ENCODE measurements around the gene PLCH2.

PLCH2 gene

DNA sequence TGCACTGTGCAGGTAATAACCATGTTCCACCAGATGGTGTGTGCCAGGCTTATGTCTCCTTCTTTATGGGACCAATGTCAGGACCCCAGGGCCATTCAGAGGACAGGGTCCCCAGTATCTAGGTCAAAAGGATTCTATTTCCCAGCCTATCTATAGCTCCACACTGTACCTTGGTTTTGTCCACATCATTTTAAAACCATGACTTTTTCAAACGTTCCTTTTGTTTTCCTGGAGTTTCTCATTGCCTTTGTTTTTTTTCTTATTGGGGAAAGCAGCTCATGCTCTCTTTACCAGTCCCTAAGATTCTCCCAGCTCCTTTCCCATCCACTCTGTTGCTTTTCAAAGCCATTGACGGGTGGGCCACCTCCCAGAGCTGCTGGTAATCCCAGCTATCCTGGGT lies 12.6 kb downstream of the PLCH2 start:
- Mint-ChIP-seq H3K4me3 (no peak overlapping the region), H3K27ac (no peak overlapping the region), H3K4me1 (no peaks in the 10 kb centered on the region), H3K9me3 (peaks cover 13% of the 10 kb centered on the region), H3K36me3 (ENCODE audit: low read depth) (no peaks in the 10 kb centered on the region), H3K27me3 (ENCODE audit: low read depth) (peaks cover 4% of the 10 kb centered on the region)
- TF ChIP-seq, protein P1, sequence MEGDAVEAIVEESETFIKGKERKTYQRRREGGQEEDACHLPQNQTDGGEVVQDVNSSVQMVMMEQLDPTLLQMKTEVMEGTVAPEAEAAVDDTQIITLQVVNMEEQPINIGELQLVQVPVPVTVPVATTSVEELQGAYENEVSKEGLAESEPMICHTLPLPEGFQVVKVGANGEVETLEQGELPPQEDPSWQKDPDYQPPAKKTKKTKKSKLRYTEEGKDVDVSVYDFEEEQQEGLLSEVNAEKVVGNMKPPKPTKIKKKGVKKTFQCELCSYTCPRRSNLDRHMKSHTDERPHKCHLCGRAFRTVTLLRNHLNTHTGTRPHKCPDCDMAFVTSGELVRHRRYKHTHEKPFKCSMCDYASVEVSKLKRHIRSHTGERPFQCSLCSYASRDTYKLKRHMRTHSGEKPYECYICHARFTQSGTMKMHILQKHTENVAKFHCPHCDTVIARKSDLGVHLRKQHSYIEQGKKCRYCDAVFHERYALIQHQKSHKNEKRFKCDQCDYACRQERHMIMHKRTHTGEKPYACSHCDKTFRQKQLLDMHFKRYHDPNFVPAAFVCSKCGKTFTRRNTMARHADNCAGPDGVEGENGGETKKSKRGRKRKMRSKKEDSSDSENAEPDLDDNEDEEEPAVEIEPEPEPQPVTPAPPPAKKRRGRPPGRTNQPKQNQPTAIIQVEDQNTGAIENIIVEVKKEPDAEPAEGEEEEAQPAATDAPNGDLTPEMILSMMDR (IDR thresholded peaks at IDR 0.05; ENCODE audit: unreplicated experiment in 3 of 3) = no peak

DNA sequence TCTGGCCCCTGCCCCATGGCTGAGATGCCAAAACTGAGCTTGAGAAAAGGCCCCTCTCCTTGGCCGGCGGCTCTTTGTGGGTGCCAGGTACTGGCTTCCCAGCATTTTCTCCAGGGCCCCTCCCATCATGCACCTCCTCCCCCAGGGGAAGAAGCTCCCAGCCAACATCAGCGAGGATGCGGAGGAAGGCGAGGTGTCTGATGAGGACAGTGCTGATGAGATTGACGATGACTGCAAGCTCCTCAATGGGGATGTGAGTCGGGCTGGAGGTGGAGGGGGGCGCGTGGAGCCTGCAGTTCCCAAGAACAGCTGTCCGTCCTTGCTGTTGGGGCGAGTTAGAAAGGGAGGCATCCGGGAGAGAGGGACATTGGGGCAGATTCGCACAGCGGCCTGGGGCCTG lies 13.5 kb downstream of the PLCH2 start:
- Mint-ChIP-seq H3K4me3 (no peak overlapping the region), H3K9me3 (peaks cover 13% of the 10 kb centered on the region), H3K4me1 (no peaks in the 10 kb centered on the region), H3K27ac (no peak overlapping the region), H3K27me3 (ENCODE audit: low read depth) (peaks cover 4% of the 10 kb centered on the region), H3K36me3 (ENCODE audit: low read depth) (no peaks in the 10 kb centered on the region)
- TF ChIP-seq, protein P1 (IDR thresholded peaks at IDR 0.05; ENCODE audit: unreplicated experiment in 3 of 3) = no peak

DNA sequence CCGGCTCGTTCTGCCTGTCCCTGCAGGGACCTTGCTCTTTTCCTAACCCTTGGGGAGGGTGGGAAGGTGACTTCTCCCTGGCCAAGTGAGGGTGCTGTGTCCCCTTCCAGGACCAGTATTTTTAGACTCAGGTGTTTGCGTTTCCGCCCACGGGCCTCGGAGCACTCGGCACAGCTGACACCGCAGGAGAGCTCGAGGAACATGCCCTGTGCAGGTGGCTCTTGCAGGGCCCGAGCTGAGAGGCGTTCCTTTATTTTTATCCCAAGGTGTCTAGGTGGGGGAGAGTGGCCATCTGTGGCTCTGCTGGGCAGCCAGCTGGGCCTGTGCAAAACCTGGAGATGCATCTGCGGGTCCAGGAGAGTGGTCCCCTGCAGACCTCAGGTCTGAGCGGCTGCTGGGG lies 16.0 kb downstream of the PLCH2 start:
- H3K9me3 Mint-ChIP-seq = peaks cover 13% of the 10 kb centered on the region
- H3K4me1 Mint-ChIP-seq = no peaks in the 10 kb centered on the region
- no peaks in the 10 kb centered on the region for H3K36me3 Mint-ChIP-seq (ENCODE audit: low read depth)
- no peak overlapping the region for H3K4me3 Mint-ChIP-seq
- TF ChIP-seq, protein P1 (IDR thresholded peaks at IDR 0.05; ENCODE audit: unreplicated experiment in 3 of 3) = no peak
- H3K27me3 Mint-ChIP-seq (ENCODE audit: low read depth) = peaks cover 4% of the 10 kb centered on the region
- H3K27ac Mint-ChIP-seq = no peak overlapping the region

DNA sequence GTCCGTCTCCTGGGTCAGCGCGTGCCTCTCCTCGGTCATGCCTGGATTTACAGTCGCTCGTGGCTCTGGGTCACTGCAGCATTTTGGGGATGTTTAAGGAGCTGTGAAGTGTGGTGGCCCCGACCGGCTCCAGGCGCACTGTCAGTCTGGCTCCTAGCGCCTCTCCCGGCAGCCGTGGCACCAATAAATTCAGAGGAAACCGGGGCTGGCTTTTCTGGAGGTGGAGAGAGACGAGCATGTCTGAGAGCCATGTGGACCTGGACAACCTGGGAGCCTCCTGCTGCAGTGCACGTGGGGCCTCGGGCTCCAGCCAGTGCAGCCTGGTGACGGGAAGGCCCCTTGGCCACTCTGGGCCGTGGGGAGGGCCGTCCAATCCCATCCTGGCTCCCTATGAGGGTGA lies 17.1 kb downstream of the PLCH2 start:
- TF ChIP-seq, protein P1 (IDR thresholded peaks at IDR 0.05; ENCODE audit: unreplicated experiment in 3 of 3) = no peak
- H3K36me3 Mint-ChIP-seq (ENCODE audit: low read depth) = no peaks in the 10 kb centered on the region
- no peak overlapping the region for H3K27ac Mint-ChIP-seq
- H3K4me3 Mint-ChIP-seq = no peak overlapping the region
- H3K4me1 Mint-ChIP-seq = no peaks in the 10 kb centered on the region
- peaks cover 8% of the 10 kb centered on the region for H3K9me3 Mint-ChIP-seq
- peaks cover 4% of the 10 kb centered on the region for H3K27me3 Mint-ChIP-seq (ENCODE audit: low read depth)

DNA sequence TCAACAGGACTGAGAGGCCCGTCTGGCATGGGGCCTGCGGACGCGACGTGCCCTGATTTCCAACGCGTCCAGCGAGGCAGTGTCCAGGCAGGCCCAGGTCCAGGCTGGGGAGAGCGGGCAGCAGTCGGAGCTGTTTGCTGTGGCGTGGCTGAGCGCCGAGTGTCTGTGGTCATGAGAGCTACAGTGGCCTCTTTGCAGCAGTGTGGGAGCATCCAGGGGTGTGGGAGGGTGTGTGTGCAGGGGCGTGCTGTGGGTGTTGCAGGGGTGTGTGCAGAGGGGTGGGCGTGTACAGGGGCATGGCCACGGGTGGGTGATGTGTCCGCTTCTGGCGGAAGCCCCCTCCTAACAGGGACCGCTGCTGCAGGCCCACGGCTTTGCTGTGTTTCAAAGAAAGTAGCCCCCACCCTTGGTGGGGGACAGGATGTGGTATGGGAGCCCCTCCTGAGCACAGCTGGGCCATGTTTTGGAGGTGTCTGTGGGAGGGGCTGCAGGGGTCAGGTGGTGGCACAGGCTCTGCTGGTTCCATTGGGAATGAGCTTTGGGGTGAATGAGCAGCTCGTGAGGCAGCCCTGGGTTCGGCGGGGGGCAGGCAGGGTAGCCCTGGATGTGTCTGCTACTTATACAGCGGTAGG lies 17.7 kb downstream of the PLCH2 start:
- peak overlapping the region in 1 of 3 experiments; percentile 32 for H3K27ac Mint-ChIP-seq
- no peaks in the 10 kb centered on the region for H3K4me1 Mint-ChIP-seq
- H3K27me3 Mint-ChIP-seq (ENCODE audit: low read depth) = peaks cover 4% of the 10 kb centered on the region
- H3K4me3 Mint-ChIP-seq = no peak overlapping the region
- TF ChIP-seq, protein P1 (IDR thresholded peaks at IDR 0.05; ENCODE audit: unreplicated experiment in 3 of 3) = no peak
- peaks cover 4% of the 10 kb centered on the region for H3K9me3 Mint-ChIP-seq
- no peaks in the 10 kb centered on the region for H3K36me3 Mint-ChIP-seq (ENCODE audit: low read depth)

DNA sequence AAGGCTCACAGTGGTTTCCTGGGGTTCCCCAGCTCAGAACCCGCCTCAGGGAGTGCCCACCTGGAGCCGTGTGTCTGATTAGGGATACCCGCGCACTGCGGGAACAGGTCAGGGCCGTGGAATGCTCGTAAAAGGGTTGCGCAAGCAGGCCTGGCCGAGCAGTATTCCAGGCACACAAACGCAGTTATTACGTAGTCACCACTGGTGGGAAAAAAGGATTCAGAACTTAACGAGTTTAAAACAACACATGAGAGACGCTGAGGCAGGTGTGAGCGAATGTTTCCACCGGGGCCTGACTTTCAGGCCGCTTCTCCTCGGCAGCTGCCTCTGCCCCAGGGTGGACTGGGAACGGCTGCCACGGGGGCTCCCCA lies 18.2 kb downstream of the PLCH2 start:
- Mint-ChIP-seq H3K36me3 (ENCODE audit: low read depth) (no peaks in the 10 kb centered on the region), H3K4me1 (no peaks in the 10 kb centered on the region), H3K27me3 (ENCODE audit: low read depth) (peaks cover 4% of the 10 kb centered on the region), H3K4me3 (no peak overlapping the region), H3K27ac (peak overlapping the region in 1 of 3 experiments; percentile 32), H3K9me3 (no peaks in the 10 kb centered on the region)
- TF ChIP-seq, protein P1 (IDR thresholded peaks at IDR 0.05; ENCODE audit: unreplicated experiment in 3 of 3) = no peak

Data from nephron (organoid).